HUES6 (cell line): ENCODE results near the gene CEP350.
"Not testable (repeated sequence)": the region's sequence is repeated elsewhere in the genome, so short reads cannot be mapped to it uniquely, and the experiment has no call there.

ENCODE experiments used
- H3K27ac ChIP-seq: 2 replicates; pipeline ENCODE4 v1.7.0; 2013; ENCODE audit warnings: low read depth, mild to moderate bottlenecking, low read length, inconsistent platforms
- H3K27me3 ChIP-seq: 2 replicates; pipeline ENCODE4 v1.6.1; 2013; ENCODE audit warnings: low read length; ENCODE audit not compliant: control insufficient read depth, insufficient read depth
- H3K36me3 ChIP-seq: 2 replicates; pipeline ENCODE4 v1.6.1; 2013; ENCODE audit warnings: low read length; ENCODE audit not compliant: control insufficient read depth, insufficient read depth
- H3K4me1 ChIP-seq: 2 replicates; pipeline ENCODE4 v1.6.1; 2013; ENCODE audit warnings: low read length; ENCODE audit not compliant: control insufficient read depth, insufficient read depth
- H3K4me3 ChIP-seq: 2 replicates; pipeline ENCODE4 v1.5.1; 2013; ENCODE audit warnings: low read depth, low read length
- H3K9ac ChIP-seq: one replicate; pipeline ENCODE4 v1.6.1; 2013; ENCODE audit warnings: mild to moderate bottlenecking, low read length
- H3K9me3 ChIP-seq: 2 replicates; pipeline ENCODE4 v1.6.1; 2013; ENCODE audit warnings: low read depth, low read length; ENCODE audit not compliant: control insufficient read depth, insufficient read depth

CEP350 gene

DNA sequence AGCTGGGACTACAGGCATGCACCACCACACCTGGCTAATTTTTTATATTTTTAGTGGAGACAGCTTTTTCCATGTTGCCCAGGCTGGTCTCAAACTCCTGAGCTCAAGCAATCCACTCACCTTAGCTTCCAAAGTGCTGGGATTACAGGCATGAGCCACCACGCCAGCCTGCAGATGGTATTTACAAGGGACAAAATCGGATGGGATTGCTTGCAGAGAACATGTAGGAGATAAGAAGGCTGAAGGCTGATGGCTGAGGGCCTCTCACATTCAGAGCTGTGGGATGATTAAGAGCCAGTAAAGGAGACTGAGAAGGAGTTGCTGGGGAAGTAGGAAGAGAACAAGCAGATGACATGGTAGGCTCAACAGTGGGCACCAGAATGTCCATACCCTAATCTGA lies 176.0 kb downstream of the CEP350 start:
- Histone ChIP-seq H3K27me3 (no peaks in the 10 kb centered on the region), H3K4me3 (no peak overlapping the region), H3K4me1 (peaks cover 7% of the 10 kb centered on the region), H3K9me3 (no peaks in the 10 kb centered on the region), H3K27ac (no peak overlapping the region), H3K9ac (no peak overlapping the region), H3K36me3 (no peaks in the 10 kb centered on the region)

DNA sequence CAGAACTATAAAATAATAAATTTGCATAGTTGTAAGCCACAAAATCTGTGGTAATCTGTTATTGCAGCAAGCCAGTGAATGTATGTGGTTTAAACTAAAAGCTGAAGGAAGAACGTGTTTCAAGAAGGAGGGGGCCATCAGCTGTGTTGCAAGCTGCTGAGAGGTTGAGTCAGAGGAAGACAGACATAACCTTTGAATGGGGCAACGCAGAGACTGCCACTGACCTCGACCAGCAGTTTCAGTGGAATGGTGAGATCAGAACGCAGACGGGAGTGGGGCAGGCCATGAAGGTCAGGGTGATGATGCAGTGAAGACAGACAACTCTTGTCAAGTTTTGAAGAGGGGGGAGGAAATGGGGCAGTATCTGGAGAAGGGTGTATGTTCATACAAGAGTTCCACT lies 176.9 kb downstream of the CEP350 start:
- Histone ChIP-seq H3K36me3 (no peaks in the 10 kb centered on the region), H3K4me3 (no peak overlapping the region), H3K9me3 (no peaks in the 10 kb centered on the region), H3K27me3 (no peaks in the 10 kb centered on the region), H3K4me1 (peaks cover 6% of the 10 kb centered on the region), H3K27ac (no peak overlapping the region), H3K9ac (no peak overlapping the region)

DNA sequence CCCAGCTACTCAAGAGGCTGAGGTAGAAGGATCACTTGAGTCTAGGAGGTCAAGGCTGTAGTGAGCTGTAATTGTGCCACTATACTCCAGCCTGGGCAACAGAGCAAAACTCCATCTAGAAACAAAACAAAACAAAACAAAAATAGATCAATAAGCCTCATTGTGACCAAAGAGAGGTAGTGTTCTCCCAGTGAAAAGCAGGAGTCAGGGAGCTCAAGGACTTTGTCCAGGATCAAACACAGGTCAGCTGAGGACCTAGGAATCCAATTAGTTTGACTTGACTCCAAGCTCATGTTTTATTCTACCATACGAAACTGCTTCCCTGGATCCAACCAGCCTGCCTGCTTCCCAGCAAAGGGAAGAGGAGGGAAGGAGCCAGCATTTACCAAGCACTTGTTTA lies 178.6 kb downstream of the CEP350 start:
- Histone ChIP-seq H3K4me3 (no peak overlapping the region), H3K4me1 (no peaks in the 10 kb centered on the region), H3K27ac (no peak overlapping the region), H3K27me3 (no peaks in the 10 kb centered on the region), H3K9ac (no peak overlapping the region), H3K9me3 (no peaks in the 10 kb centered on the region), H3K36me3 (no peaks in the 10 kb centered on the region)

DNA sequence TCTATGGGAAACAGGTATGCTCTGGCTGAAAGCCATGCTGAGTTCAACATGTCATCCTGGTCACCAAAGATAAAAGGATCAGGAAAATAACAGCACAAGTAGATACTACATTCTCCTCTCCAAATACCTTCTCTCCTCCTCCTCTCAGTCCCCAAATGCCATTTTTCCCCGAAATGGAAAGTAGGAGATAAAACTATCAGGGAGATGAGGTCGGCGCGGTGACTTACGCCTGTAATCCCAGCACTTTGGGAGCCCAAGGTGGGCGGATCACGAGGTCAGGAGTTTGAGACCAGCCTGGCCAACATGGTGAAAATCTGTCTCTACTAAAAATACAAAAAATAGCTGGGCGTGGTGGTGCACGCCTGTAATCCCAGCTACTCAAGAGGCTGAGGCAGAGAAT lies 179.1 kb downstream of the CEP350 start:
- H3K9ac ChIP-seq, H3K36me3 ChIP-seq, H3K9me3 ChIP-seq, H3K4me3 ChIP-seq, H3K27me3 ChIP-seq, H3K4me1 ChIP-seq, H3K27ac ChIP-seq: not testable (repeated sequence)

DNA sequence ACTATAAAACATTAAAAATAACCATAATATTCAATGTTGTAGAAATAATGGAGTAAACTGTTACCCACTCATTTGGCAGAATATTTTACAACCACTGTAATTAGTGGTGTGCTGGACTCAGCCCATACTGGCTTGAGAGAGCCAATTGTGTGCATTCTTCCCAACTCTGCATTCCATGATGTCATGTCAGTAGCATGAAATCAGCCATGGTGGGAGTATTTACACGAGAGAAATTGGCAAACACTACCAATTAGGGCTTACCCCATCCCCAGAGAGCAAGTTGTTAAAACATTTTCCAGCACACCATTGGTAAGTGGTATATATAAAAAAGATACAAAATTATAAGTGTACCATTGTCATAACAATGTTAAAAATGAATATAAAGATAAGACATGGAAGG lies 180.9 kb downstream of the CEP350 start:
- Histone ChIP-seq H3K27me3 (no peaks in the 10 kb centered on the region), H3K4me3 (no peak overlapping the region), H3K9me3 (no peaks in the 10 kb centered on the region), H3K9ac (no peak overlapping the region), H3K36me3 (no peaks in the 10 kb centered on the region), H3K4me1 (no peaks in the 10 kb centered on the region), H3K27ac (no peak overlapping the region)

GRCh38 chr1:180136331-180136967 lies 181.8 kb downstream of the CEP350 start:
- Histone ChIP-seq H3K4me3 (no peak overlapping the region), H3K27ac (no peak overlapping the region), H3K9me3 (no peaks in the 10 kb centered on the region), H3K4me1 (no peaks in the 10 kb centered on the region), H3K36me3 (no peaks in the 10 kb centered on the region), H3K27me3 (no peaks in the 10 kb centered on the region), H3K9ac (no peak overlapping the region)

DNA sequence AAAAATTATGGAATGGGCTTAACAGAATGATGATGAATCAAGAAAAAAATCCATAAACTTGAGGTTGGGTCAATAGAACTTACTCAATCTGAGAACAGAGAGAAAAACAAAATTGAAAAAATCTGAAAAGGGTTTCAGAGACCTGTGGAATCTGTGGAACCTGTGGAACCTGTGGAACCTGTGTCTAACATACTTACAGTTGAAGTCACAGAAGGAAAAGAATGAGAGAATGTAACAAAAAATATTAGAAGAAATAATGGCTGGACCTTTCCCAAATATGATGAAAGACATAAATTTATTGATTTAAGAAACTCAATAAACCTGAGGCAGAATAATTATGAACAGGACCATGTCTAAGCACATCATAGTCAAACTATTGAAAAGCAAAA lies 182.4 kb downstream of the CEP350 start:
- Histone ChIP-seq H3K4me3 (no peak overlapping the region), H3K27me3 (no peaks in the 10 kb centered on the region), H3K27ac (no peak overlapping the region), H3K4me1 (no peaks in the 10 kb centered on the region), H3K9ac (no peak overlapping the region), H3K36me3 (no peaks in the 10 kb centered on the region), H3K9me3 (no peaks in the 10 kb centered on the region)

- Histone ChIP-seq H3K36me3 (no peaks in the 10 kb centered on the region), H3K9ac (no peak overlapping the region), H3K9me3 (no peaks in the 10 kb centered on the region), H3K27ac (no peak overlapping the region), H3K27me3 (no peaks in the 10 kb centered on the region), H3K4me3 (no peak overlapping the region), H3K4me1 (no peaks in the 10 kb centered on the region)
These were observed 183.2 kb downstream of the CEP350 start for GRCh38 chr1:180137776-180138175.

- no peaks in the 10 kb centered on the region for H3K4me1 ChIP-seq
These were observed 186.8 kb downstream of the CEP350 start for GRCh38 chr1:180141381-180141934.

GRCh38 chr1:180143359-180143758 lies 188.7 kb downstream of the CEP350 start:
- Histone ChIP-seq H3K9ac (no peak overlapping the region), H3K9me3 (no peaks in the 10 kb centered on the region), H3K4me1 (no peaks in the 10 kb centered on the region)

More at GRCh38 chr1:180141381-180141934, 186.8 kb downstream of the CEP350 start:
- Histone ChIP-seq H3K27ac (no peak overlapping the region), H3K9ac (no peak overlapping the region), H3K27me3 (no peaks in the 10 kb centered on the region), H3K36me3 (no peaks in the 10 kb centered on the region), H3K4me3 (no peak overlapping the region), H3K9me3 (no peaks in the 10 kb centered on the region)

DNA sequence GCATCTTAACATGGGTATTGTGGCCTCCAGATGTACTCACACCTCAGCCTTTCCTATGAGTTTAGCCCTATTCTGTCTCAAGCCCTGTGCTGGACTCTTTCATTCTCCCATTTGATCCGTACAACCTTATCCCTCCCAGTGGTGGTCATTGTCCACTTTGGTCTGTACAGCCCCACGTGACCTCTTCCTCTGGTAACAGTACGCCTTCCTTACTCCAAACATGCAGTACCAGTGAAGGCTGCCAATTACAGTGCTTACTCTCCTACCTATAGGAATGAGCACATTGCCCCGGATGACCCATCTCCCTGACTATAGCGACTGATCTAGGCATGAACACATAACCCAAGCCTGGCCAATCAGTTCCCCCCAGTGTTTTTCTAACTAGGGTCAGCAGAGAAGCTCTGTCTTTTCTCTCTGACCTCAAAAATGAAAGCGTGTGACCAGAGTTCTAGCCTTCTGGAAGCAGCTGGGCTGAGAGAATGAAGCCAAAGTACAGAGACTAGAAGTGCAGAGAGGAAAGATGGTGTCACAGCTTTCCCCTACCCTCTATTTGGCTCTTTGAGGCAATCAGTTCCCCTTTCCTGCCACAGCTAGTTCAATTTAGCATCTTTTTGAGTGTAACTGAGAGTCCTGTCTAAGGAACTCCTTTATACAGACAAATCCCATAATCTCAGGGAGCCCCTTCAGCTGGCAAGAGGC lies 190.2 kb downstream of the CEP350 start:
- no peak overlapping the region for H3K27ac ChIP-seq
- no peaks in the 10 kb centered on the region for H3K4me1 ChIP-seq
- no peak overlapping the region for H3K4me3 ChIP-seq
- no peaks in the 10 kb centered on the region for H3K36me3 ChIP-seq
- H3K9me3 ChIP-seq, result no peaks in the 10 kb centered on the region
- no peaks in the 10 kb centered on the region for H3K27me3 ChIP-seq
- no peak overlapping the region for H3K9ac ChIP-seq

More at GRCh38 chr1:180143359-180143758, 188.7 kb downstream of the CEP350 start:
- H3K27me3 ChIP-seq, result no peaks in the 10 kb centered on the region
- no peaks in the 10 kb centered on the region for H3K36me3 ChIP-seq
- H3K4me3 ChIP-seq, result no peak overlapping the region
- H3K27ac ChIP-seq, result no peak overlapping the region
